Non-pigmented ciliary epithelial cell (primary cell): ENCODE results near the gene URB2.
A peak's percentile ranks its signal among the peaks of the same experiment; 100 is the strongest.

ENCODE experiments used
- DNase-seq: peaks from one replicate; pipeline ENCODE4 v3.0.0-alpha.2; 2010; ENCODE audit warnings: low read depth

URB2 gene

GRCh38 chr1:229645324-229645993 is 19.4 kb downstream of the URB2 start:
- no peak for DNase-seq

DNA sequence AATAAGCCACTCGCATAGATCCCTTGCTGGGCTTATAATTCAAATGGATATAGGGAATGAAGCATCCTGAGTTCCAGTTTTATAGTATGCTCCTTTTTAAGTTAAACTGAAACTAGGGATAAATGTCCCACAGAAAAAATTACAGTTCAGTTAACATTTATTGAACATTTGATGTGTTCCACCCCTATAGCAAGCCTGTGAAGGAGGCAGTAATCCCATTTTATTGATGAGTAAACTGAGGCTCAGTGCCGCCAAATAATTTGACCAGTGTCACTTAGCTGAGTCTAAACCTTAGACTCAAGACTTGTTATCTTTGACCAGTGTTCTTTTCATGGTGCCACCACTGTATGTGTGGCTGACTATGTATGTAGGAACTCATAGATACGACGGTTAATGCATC is 22.4 kb downstream of the URB2 start:
- no peak for DNase-seq

DNA sequence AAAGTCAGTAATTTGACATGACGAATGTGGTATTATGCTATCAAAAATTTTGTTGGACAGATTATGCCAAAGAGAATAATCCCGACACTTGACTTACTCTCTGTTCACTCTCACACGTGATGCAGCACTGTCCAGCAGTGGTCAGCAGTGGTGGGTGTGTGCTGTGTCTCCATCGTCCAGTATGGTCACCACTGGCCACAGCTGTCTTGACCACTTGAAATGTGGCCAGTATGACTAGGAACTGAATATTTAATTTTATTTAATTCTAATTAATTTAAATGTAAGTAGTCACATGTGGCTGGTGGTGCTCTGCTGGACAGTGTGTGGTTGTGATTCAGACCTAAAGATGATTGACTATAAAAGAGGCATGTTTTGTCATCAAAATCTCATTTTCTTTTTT is 24.0 kb downstream of the URB2 start:
- no peak for DNase-seq

DNA sequence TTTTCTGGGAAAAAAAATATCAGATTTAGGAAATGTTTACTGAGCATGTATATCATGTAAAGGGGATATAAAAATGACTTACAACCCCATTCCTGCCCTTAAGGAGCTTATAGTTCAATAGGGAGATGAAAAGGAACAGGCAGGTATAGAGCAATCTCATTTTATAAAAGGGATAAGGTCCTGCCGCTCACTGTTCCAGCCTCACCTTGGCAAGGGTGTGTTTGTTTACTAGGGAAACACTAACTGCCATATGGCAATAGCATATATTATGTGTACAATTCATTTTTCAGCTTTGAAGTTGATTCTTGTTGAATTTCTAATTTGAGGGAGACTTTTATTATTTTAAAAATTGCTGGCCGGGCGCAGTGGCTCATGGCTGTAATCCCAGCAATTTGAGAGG is 25.5 kb downstream of the URB2 start:
- DNase-seq = no peak

DNA sequence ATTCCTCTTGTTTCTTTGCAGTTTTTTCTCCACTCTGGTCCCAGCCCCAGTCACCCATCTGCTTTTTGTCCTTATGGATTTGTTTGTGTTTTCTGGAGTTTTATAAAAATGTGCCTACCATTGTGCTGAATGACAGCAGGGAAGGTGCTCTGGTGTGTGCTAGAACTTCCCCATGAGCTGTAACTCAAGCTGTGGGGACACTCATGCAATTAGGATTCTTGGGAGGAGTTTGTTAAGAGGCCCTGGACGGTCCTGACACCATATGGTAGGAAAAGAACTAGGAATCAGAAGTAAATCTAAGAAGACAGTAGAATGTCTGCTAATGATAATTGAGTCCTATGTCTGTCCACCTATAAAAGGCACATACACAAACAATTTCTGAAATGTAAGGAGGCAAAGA is 27.4 kb downstream of the URB2 start:
- no peak for DNase-seq

- DNase-seq = no peak
Measured at GRCh38 chr1:229655781-229656180, 29.7 kb downstream of the URB2 start.

- DNase-seq = no peak
Measured at GRCh38 chr1:229657993-229658755, 32.1 kb downstream of the URB2 start.

- peak; percentile 22 for DNase-seq
Measured at GRCh38 chr1:229661022-229661877, 35.2 kb downstream of the URB2 start.

DNA sequence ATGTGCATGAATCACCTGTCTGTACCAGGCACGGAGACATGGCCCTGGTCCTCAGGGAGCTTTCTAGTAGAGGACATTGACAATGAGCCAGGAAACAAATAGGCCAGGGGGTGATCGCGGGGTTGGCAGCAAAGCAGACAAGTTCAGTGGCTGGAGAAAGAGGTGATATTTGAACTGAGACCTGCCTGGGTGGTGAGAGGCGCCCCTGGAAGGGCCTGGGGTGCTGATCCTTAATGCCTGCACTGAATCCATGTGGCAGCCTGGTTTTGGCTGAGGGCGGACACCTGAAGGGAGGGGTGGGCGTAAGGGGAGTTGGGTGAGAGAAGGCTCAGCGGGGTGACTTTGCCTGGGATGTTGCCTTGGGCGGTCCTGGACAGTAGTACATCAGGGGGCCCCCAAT is 35.9 kb downstream of the URB2 start:
- DNase-seq = no peak

- DNase-seq = peak; percentile 43
Measured at GRCh38 chr1:229664133-229664689, 38.2 kb downstream of the URB2 start.

- DNase-seq = no peak
Measured at GRCh38 chr1:229665912-229666558, 40.0 kb downstream of the URB2 start.

DNA sequence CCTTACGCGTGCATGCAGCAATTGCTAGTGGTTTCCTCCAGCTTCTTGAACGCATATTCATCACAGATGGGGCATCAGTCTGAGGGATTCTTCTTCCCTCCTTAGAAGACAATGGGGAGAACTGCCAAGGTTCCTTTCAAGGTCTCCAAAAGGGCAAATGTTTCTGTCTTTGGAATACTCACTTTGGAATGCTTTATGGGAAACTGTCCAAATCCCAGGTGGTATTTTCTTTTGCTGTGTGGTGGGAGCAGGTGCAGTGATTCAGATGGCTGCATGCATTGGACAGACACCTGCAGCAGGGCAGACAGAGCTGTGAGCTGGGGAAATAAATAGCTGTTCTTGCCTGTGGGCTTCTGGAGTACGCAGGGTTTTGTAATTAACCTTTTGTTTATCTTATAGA is 40.5 kb downstream of the URB2 start:
- DNase-seq = no peak

- no peak for DNase-seq
Measured at GRCh38 chr1:229669333-229669732, 43.3 kb downstream of the URB2 start.

- DNase-seq = no peak
Measured at GRCh38 chr1:229671310-229671709, 45.3 kb downstream of the URB2 start.

GRCh38 chr1:229672246-229672645 is 46.2 kb downstream of the URB2 start:
- no peak for DNase-seq

- no peak for DNase-seq
Measured at GRCh38 chr1:229674042-229674441, 48.0 kb downstream of the URB2 start.

- DNase-seq = no peak
Measured at GRCh38 chr1:229675396-229675795, 49.3 kb downstream of the URB2 start.

DNA sequence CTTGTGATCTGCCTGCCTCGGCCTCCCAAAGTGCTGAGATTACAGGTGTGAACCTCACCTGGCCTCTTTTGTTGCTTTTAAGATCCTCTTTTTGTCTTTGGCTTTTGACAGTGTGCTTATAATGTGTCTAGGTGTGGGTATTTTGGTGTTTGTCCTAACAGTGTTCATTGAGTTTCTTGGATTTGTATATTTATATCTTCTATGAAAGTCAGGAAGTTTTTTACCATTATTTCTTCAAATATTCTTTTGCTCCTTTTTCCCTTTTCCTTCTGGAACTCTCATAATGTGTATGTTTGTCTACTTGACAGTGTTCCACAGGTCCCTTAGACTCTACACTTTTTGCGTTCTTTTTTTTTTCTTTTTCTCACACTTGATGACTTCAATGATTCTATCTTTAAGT is 59.1 kb downstream of the URB2 start:
- no peak for DNase-seq

DNA sequence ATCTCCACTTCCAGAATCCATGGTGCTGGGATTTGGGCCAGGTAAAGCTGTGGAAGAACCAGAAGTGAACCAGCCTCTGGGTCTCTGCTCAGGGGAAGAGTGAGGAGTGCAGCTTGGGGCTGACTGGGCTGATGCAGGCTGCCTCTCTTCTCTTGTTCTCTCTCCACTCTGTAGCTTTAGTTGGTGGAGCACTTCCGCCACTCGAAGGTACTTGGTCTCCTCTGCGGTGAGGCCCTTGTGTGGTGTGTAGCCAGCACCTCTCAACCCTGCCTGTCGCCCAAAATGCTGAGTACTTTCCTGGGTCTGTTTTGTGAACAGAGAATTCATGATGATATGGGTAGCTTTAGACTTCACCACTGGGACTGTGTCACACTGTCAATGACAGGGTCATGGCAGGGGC is 63.2 kb downstream of the URB2 start:
- DNase-seq = no peak

- no peak for DNase-seq
Measured at GRCh38 chr1:229689904-229690303, 63.9 kb downstream of the URB2 start.

- no peak for DNase-seq
Measured at GRCh38 chr1:229690662-229691061, 64.6 kb downstream of the URB2 start.

DNA sequence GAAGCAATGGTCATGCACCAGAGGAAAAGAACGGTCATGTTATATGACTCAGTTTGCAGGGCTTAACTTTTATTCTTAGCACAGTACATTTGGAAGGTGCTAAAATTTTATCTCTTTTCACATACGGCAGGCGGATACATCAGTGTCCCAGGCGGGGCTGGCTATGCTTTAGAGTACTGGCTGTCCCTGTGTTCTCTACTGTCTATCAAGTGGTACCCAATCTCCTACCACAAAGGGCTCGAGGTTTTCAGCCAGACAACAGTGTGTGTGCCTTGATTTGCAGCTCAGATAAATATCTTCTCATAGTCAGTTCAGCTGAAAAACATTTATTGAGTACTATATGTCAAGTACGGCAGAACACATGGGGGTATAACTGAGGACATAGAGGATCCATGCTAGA is 65.3 kb downstream of the URB2 start:
- no peak for DNase-seq
